Glutamatergic neuron (in vitro differentiated cells): Measurements from ENCODE around the gene NIFK. TPM values are rescaled to one million over a fixed set of nuclear protein-coding genes. Genes with fewer than 3 reads are reported as not detected.
"Not testable (repeated sequence)": the region's sequence is repeated elsewhere in the genome, so short reads cannot be mapped to it uniquely, and the experiment has no call there.

Experiments used
- DNase-seq: peaks from one replicate; pipeline ENCODE4 v3.0.0; 2022
- H3K27ac Mint-ChIP-seq: one replicate; pipeline ENCODE4 v1.8.0; 2020; ENCODE audit warnings: mild to moderate bottlenecking, mixed read lengths, inconsistent platforms; ENCODE audit not compliant: unreplicated experiment
- H3K27me3 Mint-ChIP-seq: one replicate; pipeline ENCODE4 v1.8.0; 2020; ENCODE audit warnings: mild to moderate bottlenecking, moderate library complexity, mixed read lengths, inconsistent platforms; ENCODE audit not compliant: unreplicated experiment
- H3K36me3 Mint-ChIP-seq: one replicate; pipeline ENCODE4 v1.8.0; 2020; ENCODE audit warnings: mild to moderate bottlenecking, mixed read lengths, inconsistent platforms; ENCODE audit not compliant: unreplicated experiment
- H3K4me1 Mint-ChIP-seq: one replicate; pipeline ENCODE4 v1.8.0; 2020; ENCODE audit warnings: mild to moderate bottlenecking, low read depth, mixed read lengths, inconsistent platforms; ENCODE audit not compliant: unreplicated experiment
- H3K4me3 Mint-ChIP-seq: one replicate; pipeline ENCODE4 v1.8.0; 2020; ENCODE audit warnings: mild to moderate bottlenecking, mixed read lengths, inconsistent platforms; ENCODE audit not compliant: unreplicated experiment
- H3K9me3 Mint-ChIP-seq: one replicate; pipeline ENCODE4 v1.8.0; 2020; ENCODE audit warnings: mild to moderate bottlenecking, moderate library complexity, mixed read lengths, inconsistent platforms; ENCODE audit not compliant: unreplicated experiment
- total RNA-seq: library from RNA; stranded (reverse); fragmentation: NEBNext Ultra II Directional; extraction: Animal tissue kit (Norgen Biotek cat#: 25700); gene quantifications from one replicate; pipeline ENCODE4 v1.2.1, GENCODE V29; 2021; ENCODE audit not compliant: unreplicated experiment
- TF ChIP-seq, protein P1 (sequence below): fragments of 200-600 bp; sonication (generic); IDR thresholded peaks from one replicate; pipeline ENCODE4 v1.5.0; 2021; ENCODE audit not compliant: partially characterized antibody, unreplicated experiment

Gene NIFK
- total RNA-seq, 1 donor from 2014 or later: 38.5 TPM

GRCh38 chr2:121705958-121706357 is 30.7 kb downstream of the NIFK start:
- no peak for DNase-seq

DNA sequence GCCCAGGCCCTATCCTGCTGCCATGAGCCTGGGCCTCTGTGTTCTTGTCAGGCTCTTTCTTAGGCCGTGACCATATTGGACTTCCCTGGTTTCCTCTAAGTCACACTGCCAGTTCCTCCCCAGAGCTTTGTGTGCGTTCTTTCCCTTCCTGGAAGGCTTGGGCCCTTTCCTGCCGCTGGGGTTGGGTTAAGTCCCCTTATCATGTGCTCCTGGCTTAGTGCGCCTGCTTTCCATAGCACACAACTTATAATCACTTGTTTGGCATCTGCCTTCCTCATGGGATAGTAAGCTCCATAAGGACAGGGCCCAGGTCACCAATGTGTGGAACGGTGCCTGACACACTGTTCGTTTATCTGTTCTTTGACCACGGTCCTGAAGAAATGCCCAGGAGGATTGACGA is 31.3 kb downstream of the NIFK start:
- TF ChIP-seq, protein P1, sequence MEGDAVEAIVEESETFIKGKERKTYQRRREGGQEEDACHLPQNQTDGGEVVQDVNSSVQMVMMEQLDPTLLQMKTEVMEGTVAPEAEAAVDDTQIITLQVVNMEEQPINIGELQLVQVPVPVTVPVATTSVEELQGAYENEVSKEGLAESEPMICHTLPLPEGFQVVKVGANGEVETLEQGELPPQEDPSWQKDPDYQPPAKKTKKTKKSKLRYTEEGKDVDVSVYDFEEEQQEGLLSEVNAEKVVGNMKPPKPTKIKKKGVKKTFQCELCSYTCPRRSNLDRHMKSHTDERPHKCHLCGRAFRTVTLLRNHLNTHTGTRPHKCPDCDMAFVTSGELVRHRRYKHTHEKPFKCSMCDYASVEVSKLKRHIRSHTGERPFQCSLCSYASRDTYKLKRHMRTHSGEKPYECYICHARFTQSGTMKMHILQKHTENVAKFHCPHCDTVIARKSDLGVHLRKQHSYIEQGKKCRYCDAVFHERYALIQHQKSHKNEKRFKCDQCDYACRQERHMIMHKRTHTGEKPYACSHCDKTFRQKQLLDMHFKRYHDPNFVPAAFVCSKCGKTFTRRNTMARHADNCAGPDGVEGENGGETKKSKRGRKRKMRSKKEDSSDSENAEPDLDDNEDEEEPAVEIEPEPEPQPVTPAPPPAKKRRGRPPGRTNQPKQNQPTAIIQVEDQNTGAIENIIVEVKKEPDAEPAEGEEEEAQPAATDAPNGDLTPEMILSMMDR: no peak
- Mint-ChIP-seq H3K27ac (no peak overlapping the region), H3K4me1 (no peaks in the 10 kb centered on the region), H3K4me3 (no peak overlapping the region), H3K9me3 (peaks cover 2% of the 10 kb centered on the region), H3K36me3 (no peaks in the 10 kb centered on the region), H3K27me3 (peaks cover 2% of the 10 kb centered on the region)
- no peak for DNase-seq

More at GRCh38 chr2:121705958-121706357, 30.7 kb downstream of the NIFK start:
- peaks cover 2% of the 10 kb centered on the region for H3K27me3 Mint-ChIP-seq
- peaks cover 2% of the 10 kb centered on the region for H3K9me3 Mint-ChIP-seq
- H3K27ac Mint-ChIP-seq: no peak overlapping the region
- TF ChIP-seq, protein P1: no peak
- no peaks in the 10 kb centered on the region for H3K36me3 Mint-ChIP-seq
- no peak overlapping the region for H3K4me3 Mint-ChIP-seq
- H3K4me1 Mint-ChIP-seq: no peaks in the 10 kb centered on the region

DNA sequence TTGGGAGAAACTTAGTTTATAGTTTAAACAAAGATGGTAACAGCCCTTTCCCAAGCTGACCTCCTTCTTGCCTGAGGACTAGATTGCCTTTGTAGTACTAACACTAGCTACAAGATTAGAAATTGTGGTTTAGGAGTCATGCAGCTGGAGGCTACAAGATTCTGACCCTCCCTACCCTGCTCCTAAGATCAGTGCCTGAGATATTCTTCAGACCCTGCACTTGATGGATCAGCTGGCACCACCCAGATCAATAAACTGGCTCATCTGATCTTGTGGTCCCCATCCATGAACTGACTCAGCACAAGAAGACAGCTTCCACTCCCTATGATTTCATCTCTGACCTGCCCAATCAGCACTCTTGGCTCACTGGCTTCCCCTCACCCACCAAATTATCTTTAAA is 34.9 kb downstream of the NIFK start:
- H3K36me3 Mint-ChIP-seq, H3K4me1 Mint-ChIP-seq, H3K27me3 Mint-ChIP-seq, DNase-seq, H3K4me3 Mint-ChIP-seq, H3K9me3 Mint-ChIP-seq, H3K27ac Mint-ChIP-seq: not testable (repeated sequence)

- Mint-ChIP-seq H3K4me1 (no peaks in the 10 kb centered on the region), H3K27ac (no peak overlapping the region), H3K27me3 (peaks cover 2% of the 10 kb centered on the region), H3K9me3 (peaks cover 4% of the 10 kb centered on the region), H3K4me3 (no peak overlapping the region), H3K36me3 (no peaks in the 10 kb centered on the region)
- no peak for DNase-seq
- TF ChIP-seq, protein P1: no peak
These were observed 37.0 kb downstream of the NIFK start for GRCh38 chr2:121699421-121700333.

DNA sequence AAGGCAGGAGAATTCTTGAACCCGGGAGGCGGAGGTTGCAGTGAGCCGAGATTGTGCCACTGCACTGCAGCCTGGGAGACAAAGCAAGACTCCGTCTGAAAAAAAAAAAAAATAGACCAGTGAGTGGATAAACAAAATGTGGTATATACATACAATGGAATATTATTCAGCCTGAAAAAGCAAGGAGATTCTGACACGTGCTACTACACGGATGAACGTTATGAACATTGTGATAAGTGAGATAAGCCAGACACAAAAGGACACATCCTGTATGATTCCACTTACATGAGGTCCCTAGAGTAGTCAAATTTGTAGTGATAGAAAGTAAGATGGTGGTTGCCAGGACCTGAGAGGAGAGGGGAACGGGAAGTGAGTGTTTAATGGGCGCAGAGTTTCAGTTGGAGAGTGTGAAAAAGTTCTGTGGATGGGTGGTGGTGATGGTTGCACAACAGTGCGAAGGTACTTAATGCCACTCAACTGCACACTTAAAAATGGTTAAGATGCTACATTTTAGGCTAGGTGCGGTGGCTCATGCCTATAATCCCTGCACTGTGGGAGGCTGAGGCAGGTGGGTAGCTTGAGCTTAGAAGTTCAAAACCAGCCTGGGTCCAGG is 38.3 kb downstream of the NIFK start:
- H3K27me3 Mint-ChIP-seq: peaks cover 2% of the 10 kb centered on the region
- peaks cover 2% of the 10 kb centered on the region for H3K9me3 Mint-ChIP-seq
- no peak for DNase-seq
- no peaks in the 10 kb centered on the region for H3K4me1 Mint-ChIP-seq
- no peaks in the 10 kb centered on the region for H3K36me3 Mint-ChIP-seq
- H3K4me3 Mint-ChIP-seq: no peak overlapping the region
- H3K27ac Mint-ChIP-seq: no peak overlapping the region
- TF ChIP-seq, protein P1: no peak
